Neural cell (in vitro differentiated cells): ENCODE measurements around the gene MAN1B1.

ENCODE experiments used
- CTCF ChIP-seq: fragments of 450-650 bp; IDR thresholded peaks from 2 replicates; pipeline ENCODE4 v1.5.1; 2014; ENCODE audit warnings: antibody characterized with exemption, mild to moderate bottlenecking, moderate library complexity; ENCODE audit not compliant: poor library complexity, severe bottlenecking
- REST ChIP-seq: IDR thresholded peaks from 2 replicates; pipeline ENCODE4 v1.6.1; 2012; ENCODE audit warnings: borderline replicate concordance

- TF ChIP-seq CTCF (no peak), REST (no peak)
These were observed 61.9 kb downstream of the MAN1B1 start for GRCh38 chr9:137148661-137149060.
